Measurements from ENCODE around the gene MYO7A.

DNA sequence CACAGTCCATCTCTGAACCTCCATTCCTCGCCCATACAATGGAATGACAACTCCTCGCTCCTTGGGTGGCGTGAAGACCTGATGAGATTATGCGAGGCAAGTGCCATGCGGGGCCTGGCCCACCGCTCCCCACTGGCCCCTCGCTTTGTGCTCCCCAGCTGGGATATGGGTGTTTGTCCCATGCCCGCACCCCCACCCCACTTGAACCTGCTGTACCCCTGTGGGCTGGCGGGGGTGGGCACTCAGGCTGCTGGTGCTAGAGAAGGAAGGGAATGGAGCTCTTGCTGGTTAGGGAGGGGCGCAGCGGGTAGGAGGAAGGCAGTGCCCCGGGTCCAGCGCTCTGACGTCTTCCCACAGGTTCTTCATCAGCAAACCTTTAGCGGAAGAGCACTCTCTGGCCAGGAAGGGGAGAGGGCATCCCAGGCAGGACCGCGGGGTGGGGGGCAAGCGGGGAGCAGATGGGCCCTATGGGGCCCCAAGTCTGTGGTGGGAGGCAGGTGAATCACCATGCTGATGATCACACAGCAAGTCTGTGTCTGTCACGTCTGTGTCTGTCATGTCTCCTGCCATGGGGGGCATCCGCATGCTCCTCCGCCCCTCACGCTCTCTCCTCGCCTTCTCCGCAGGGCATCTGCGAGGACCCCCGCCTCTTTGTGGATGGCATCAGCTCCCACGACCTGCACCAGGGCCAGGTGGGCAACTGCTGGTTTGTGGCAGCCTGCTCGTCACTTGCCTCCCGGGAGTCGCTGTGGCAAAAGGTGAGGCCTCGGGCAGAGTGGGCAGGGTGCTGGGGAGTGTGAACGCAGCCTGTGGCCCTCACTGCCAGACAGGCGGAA, 34.8 kb upstream of the MYO7A start:
- no peak for TF ChIP-seq CTCF (IDR thresholded peaks at IDR 0.05; ENCODE audit: low read length)
- TF ChIP-seq EZH2 (optimal IDR thresholded peaks at IDR 0.05; ENCODE audit: low read depth, low read length): no peak

Data from MM.1S (cell line).